ENCODE data around the gene RGL3.
"Not testable (repeated sequence)": the region's sequence is repeated elsewhere in the genome, so short reads cannot be mapped to it uniquely, and the experiment has no call there.

Gene RGL3, protein sequence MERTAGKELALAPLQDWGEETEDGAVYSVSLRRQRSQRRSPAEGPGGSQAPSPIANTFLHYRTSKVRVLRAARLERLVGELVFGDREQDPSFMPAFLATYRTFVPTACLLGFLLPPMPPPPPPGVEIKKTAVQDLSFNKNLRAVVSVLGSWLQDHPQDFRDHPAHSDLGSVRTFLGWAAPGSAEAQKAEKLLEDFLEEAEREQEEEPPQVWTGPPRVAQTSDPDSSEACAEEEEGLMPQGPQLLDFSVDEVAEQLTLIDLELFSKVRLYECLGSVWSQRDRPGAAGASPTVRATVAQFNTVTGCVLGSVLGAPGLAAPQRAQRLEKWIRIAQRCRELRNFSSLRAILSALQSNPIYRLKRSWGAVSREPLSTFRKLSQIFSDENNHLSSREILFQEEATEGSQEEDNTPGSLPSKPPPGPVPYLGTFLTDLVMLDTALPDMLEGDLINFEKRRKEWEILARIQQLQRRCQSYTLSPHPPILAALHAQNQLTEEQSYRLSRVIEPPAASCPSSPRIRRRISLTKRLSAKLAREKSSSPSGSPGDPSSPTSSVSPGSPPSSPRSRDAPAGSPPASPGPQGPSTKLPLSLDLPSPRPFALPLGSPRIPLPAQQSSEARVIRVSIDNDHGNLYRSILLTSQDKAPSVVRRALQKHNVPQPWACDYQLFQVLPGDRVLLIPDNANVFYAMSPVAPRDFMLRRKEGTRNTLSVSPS

DNA sequence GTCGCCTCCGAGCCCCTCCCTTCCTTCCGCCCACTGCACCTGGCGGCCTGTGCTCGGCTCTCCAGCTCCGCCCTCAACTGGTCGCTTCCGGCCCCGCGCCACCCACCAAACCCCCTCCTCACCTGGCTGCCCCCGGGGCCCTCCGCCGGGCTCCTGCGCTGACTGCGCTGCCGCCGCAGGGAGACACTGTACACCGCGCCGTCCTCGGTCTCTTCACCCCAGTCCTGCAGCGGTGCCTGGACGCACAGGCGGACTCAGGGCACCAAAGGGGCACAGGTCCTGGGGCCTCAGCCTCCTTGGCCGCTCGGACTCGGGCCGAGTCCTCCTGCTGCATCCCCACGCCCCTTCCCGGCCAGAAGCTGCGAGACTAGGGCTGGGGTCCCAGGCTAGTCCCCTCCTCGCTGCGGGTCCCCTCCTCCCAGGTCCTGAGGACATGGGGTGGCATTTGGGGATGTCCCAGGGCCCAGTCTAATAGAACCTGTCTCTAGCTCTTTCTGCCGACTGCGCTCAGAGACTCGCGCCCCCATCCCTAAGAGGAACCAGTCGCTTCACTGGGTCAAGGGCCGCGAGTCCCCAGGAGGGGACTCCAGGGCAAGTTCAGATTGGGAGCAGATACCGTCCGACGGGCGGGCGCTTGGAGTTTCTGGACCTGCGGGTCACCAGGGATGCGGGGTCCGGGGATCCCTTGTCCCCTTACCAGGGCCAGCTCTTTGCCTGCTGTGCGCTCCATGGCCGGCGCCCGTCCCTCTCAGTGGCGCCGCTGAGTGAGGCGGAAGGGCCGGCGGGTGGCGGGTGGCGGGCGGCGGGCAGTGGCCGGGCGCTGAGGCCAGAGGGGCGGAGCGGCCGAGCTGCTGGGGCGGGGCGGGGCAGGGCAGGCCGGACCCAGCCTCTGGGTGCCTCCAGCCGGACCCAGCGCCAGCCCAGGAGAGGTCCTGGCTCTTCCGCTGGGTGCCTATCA is at the start of gene RGL3:
TSS of gene RGL3 (minus strand) at position 766 of the 958 bp plus-strand sequence. CDS start at position 730, 36 bp downstream.
- DNase-seq (ENCODE audit: low read depth in 3 of 3): no peak

DNA sequence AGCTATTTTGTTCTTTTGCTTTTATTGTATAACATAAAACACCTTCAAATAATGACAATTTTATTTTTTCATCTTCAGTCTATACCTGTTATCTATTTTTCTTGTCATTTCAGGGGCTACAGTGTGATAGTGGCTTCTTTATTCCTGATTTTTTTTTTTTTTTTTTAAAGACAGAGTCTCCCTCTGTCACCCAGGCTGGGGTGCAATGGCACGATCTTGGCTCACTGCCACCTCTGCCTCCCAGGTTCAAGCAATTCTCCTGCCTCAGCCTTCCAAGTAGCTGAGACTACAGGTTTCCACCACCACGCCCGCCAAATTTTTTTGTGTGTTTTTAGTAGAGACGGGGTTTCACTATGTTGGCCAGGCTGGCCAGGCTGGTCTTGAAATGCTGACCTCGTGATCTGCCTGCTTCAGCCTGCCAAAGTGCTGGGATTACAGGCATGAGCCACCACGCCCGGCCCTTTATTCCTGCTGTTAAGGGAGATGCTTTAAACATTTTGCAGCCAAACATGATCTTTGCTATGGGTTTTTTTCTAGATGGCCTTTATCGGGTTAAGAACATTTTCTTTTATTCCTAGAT is 49.2 kb upstream of the RGL3 start:
- DNase-seq (ENCODE audit: low read depth in 3 of 3): not testable (repeated sequence)

DNA sequence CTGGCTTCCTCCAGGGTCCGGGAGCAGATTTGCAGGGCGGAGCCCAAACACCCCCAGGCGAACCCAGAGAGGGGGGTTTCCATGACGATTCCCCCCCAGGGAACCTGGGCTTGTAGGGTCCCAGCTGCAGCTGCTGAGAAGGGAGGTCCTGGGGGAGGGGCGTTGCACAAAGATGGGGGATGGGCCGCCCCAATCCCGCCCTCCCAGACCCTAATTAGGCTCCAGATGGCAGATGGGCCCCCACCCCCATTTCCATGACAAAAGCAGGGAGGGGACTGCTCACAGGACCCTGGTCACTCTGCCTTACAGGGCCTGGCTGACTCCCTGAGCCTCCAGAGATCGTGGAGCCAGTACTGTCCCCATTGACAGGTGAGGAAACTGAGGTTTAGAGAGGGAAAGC is 46.5 kb upstream of the RGL3 start:
- DNase-seq (ENCODE audit: low read depth in 3 of 3): no peak

DNA sequence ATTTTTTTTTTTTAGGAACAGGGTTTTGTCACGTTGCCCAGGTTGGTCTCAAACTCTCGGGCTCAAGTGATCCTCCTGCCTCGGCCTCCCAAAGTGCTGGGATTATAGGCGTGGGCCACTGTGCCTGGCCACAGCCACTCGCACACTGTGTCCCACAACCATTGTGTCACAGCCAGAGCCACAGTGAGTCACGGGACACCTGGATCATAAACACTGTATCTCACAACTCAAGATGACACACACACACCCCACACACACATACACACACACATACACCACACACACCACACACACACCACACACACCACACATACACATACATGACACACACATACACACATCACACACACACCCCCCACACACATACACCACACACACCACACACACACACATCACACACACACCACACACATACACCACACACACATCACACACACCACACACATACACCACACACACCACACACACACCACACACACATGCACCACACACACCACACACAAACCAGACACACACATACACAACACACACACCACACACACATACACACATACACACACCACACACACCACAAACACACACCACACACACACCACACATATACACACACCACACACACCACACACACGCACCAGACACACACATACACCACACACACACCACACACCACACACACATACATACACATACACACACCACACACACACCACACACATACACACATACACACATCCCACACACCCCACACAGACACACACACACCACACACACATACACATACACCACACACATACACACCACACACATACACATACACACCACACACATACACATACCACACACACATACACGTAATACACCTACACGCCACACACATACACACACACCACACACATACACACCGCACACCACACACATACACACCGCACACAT is 45.5 kb upstream of the RGL3 start:
- no peak for DNase-seq (ENCODE audit: low read depth in 3 of 3)

DNA sequence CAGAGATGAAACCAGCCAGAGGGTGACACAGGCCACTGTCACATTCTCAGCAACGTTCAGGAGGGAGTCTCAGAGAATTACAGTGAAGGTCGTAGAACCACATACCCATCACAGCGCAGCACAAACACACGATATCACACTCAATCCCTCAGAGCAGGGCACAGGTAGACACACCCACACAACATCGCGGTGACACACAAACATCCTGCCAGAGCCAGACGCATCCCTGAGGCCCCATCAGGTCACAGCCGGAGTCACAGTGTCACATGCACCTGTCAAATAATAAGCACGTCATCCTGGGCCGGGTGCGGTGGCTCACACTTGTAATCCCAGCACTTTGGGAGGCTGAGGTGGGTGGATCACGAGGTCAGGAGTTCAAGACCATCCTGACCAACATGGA is 44.3 kb upstream of the RGL3 start:
- DNase-seq (ENCODE audit: low read depth in 3 of 3): no peak

DNA sequence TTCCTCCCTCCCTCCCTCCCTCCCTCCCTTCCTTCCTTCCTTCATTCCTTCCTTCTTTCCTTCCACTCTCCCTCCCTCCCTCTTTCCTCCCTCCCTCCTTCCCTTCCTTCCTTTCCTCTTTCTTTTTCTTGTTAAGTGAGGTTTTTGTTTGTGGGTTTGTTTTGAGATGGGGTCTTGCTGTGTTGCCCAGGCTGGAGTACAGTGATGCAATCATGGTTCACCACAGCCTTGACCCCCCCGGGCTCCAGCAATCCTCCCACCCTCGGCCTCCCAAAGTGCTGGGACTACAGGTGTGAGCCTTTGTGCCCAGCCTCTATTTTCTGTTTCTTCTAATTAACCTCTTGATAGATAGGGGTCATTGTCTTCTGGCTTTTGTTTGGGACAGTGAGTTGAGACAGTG is 42.3 kb upstream of the RGL3 start:
- DNase-seq (ENCODE audit: low read depth in 3 of 3): no peak

DNA sequence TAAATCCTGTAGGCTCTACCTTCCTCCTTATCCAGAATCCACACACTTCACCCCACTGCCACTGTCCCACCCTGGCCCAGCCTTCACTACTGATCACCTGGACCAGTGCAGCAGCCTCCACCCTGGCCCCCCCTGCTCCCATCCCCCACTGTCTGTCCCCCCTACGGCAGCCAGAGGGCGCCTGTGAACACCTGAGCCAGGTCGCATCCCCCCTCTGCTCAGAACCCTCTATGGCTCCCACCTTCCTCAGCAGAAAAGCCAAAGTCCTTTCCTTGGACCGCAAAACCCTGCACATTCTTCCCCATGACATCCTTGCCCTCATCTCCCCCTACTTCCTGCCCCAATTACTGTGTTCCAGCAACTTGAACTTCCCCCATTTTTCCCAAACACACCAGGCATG is 41.1 kb upstream of the RGL3 start:
- DNase-seq (ENCODE audit: low read depth in 3 of 3): no peak

DNA sequence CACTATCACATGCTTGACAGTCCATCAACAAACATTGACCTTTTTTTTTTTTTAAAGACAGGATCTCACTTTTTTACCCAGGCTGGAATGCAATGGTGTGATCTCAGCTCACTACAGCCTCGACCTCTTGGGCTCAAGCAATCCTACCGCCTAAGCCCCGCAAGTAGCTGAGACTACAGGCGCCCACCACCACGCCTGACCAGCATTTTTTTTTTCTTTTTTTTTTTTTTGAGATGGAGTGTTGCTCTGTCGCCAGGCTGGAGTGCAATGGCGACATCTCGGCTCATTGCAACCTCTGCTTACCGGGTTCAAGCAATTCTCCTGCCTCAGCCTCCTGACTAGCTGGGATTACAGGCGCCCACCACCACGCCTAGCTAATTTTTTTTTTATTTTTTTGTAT is 39.8 kb upstream of the RGL3 start:
- DNase-seq (ENCODE audit: low read depth in 3 of 3): not testable (repeated sequence)

DNA sequence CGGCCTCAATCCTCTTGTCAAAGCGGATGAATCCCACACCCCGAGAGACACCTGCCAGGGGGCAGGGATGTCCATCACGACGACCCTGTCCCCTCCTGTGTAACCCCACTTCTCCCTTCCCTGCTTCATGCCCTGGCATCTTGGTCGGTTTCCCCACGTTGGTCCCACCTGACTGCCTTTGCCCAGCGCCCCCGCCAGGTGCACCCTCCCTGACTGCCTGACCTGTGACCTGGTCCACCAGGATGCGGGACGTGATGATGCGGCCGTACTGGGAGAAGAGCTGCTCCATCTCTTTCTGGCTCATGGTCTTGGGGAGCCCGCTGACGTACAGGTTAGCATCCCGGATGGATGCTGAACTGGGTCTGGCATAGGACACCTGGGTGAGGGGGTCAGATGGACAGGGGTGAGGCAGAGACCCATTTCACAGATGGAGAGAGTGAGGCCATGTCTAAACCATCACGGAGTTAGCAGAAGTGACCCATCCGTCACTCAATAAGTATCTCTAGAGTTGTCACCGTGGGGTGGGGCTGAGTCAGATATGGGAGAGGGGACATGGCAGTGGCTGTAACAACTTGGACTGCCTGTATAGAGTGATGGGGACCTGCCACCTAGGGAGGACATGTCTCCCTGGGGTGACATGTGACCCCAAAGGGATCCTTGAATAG is 39.3 kb upstream of the RGL3 start:
- DNase-seq (ENCODE audit: low read depth in 3 of 3): no peak

DNA sequence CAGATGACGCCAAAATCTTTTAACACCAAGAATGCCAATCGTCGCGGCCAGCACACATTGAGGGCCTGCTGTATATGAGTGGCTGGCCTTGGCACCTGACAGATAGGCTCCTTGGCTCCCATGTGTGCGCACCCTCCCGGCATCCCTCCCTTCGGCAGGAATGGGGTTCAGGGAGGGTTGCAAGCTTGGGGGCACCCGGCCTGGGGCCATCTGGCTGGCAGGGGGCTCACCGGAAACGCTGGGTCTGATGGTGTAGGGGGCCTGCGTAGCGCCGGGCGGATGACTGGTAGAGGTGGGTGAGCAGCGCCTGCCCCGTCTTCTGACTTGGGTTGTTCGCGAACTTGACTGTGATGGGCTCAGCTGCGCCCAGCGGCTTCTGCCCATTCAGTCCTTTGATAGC is 38.7 kb upstream of the RGL3 start:
- DNase-seq (ENCODE audit: low read depth in 3 of 3): no peak

DNA sequence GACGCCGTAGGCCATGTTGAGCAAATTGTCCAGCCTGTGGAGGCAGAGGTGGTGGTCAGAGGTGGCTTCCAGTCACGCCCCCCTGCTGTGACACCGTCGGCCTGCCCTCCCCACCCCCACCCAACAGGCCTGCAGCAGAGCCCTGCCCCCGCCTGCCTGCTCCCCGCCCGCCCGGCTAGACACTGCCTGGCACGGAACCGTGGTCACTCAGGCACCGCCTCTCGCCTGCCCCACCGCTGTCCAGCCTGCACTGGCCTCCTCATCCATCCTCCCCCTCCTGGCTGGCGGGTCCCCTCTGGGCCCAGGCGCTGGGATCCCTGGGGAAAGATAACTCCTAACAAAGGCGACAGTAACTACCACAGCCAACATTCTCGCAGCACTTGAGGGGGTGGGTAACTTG is 38.0 kb upstream of the RGL3 start:
- DNase-seq (ENCODE audit: low read depth in 3 of 3): no peak

DNA sequence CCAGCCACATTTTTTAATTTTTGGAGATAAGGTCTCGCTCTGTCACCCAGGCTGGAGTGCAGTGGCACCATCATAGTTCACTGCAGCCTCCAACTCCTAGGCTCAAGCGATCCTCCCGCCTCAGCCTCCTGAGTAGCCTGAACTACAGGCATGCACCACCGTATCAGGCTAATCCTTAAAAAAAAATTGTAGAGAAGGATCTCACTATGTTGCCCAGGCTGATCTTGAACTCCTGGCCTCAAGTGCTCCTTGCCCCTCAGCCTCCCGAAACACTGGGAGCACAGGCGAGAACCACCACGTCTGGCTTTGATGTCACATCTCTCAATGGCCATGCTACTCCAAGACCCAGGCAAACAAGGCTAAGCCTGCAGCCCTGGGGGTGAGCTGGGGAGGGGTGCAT is 37.5 kb upstream of the RGL3 start:
- DNase-seq (ENCODE audit: low read depth in 3 of 3): no peak

DNA sequence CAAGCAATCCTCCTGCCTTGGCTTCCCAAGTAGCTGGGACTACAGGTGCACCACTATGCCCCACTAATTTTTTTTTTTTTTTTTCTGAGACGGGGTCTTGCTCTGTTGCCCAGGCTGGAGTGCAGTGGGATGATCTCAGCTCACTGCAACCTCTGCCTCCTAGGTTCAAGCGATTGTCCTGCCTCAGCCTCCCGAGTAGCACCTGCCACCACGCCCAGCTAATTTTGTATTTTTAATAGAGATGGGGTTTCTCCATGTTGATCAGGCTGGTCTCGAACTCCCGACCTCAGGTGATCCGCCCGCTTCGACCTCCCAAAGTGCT is 36.1 kb upstream of the RGL3 start:
- DNase-seq (ENCODE audit: low read depth in 3 of 3): not testable (repeated sequence)

DNA sequence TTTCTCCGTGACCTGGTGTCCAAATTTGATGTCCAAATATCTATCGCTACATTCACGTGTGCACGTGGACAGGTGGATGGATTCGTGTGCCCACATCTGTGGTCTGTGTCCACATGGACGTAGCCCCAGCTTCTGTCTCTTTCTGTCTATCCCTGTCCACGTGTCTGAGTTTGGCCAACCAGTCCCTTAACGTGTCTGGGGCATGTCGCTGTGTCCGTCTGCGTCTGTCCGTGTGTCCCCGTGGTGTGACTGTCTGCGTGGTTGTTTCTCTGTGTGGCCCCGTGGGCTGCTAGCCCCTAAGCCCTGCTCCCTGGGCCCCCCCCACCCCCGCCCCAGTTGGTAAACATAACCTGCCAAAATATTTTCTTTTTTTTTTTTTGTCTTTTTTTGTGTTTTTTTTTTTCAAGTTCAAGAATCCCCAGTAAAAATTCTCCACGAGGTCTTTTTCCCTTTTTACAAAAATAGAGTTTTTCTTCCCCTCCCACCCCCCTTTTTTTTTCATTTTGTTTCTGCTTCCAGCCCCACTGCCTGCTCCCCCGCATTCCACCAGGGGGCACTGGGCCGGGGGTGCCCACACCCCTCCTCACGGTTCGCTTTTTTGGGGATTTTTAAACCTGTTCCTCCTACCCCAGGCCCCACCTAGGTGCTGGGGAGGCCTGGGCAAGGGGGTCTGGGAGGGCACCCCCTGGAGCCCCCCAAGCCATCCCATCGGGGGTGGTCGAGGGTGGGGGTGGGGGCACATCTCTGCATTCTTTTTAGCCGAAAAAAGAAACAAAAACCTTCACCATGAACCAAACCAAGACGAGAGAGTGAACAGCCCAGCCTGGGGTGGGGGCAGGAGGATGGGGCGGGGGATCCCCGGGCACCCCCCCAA is 34.6 kb upstream of the RGL3 start:
- no peak for DNase-seq (ENCODE audit: low read depth in 3 of 3)

DNA sequence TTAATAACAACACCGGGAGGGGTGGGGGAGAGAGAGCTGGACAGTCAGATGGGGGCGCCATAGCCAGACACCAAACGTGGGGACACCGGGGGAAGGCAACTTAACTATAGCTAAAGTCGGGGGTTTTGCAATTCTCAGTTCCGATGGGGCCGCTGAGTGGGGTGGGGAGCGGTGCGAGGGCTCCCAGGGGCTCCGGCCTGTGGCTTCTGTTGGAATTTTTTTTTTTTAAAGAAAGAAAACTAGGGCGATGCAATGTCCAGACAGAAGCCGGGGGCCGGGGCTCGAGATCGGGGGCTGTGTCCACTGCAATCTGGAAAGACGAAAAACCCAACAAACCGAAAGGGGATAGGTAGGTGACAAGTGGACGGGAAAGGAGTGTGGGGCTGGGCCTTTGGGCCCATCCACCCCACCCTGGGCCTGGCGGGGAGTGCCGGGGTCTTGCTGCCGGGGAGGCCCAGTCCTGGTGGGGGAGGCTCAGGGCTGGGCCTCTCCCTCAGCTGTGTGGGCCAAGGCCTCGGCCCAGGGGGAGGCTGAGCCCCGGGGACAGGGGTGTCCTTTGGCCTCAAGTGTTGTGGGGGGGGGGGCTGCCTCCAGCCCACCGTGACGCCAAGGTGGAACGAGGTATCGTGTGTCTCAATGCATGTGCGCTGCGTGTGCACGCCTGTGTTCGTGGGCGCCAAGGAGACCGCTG is 33.7 kb upstream of the RGL3 start:
- DNase-seq (ENCODE audit: low read depth in 3 of 3): no peak

DNA sequence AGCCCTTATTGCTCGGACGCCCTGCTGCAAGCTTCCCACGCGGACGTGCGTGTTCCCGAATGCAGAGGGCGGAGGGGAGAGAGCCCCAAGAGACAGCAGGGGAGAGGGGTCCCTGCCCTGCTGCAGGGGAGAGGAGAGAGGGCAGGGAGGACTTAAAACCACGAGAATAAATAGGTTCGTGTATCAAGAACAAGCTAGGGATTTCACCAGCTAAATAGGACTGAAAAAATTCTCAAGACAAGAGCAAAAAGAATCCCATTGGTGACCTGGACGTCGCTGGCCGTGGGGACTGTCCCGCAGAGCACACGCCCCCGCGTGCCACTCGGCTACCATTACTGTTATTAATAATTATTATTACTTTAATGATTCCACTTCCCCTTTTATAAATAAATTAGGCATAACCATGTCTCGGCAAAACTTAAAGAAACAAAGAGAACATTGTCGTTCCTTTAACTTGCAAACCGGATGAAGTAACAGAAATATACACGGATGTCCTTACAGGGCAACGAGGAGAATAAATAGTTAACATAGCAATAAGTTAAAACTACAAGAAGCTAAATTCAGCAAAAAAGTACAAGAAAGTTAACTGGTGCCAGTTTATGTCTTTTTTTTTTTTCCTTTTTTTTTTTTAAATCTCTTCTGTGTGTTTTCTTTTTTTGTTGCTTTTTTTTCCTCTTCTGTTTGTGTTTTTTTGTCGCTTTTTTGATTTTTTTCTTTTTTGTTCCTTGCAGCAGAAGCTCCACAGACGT is 32.9 kb upstream of the RGL3 start:
- DNase-seq (ENCODE audit: low read depth in 3 of 3): no peak

DNA sequence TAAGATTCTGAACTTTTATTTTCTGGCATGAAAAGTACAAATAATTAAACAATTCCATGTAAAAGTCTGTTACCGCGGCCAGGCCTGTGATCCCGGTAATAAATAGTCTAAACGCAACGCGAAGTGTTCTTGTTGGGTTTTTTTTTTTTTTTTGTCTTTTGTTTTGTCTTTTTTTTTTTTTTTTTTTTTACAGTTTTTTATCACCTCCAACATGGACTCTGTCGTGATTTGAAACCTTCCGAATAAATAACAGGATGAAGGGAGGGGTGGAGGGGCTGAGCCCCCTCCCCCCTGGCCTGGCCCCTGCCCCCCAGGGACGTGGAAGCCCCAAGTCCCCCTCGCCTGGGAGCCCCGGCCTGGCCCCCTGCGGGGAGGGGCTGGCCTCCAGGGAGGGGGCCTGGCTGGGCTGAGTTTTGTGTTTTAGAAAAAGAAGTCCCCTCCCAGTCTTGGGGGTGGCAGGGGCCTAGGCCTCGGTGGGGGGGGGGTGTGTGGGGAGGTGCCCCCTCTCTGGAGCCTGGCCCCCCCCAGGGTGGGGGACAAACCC is 32.3 kb upstream of the RGL3 start:
- DNase-seq (ENCODE audit: low read depth in 3 of 3): no peak
